ENCODE data around the gene LRRC7.

LRRC7 gene

GRCh38 chr1:69567652-69568420 is at the start of gene LRRC7:
Gene LRRC7, plus strand, starts transcription at chr1:69567922. Its CDS starts 718 bp downstream, at chr1:69568640.
- no peak for DNase-seq (ENCODE audit: low read depth, low spot score)

GRCh38 chr1:69519006-69519405 is 48.7 kb upstream of the LRRC7 start:
- no peak for DNase-seq (ENCODE audit: low read depth, low spot score)

GRCh38 chr1:69520326-69520725 is 47.4 kb upstream of the LRRC7 start:
- no peak for DNase-seq (ENCODE audit: low read depth, low spot score)

- DNase-seq (ENCODE audit: low read depth, low spot score) = no peak
These were observed 44.7 kb upstream of the LRRC7 start for GRCh38 chr1:69523032-69523431.

- DNase-seq (ENCODE audit: low read depth, low spot score) = no peak
These were observed 44.3 kb upstream of the LRRC7 start for GRCh38 chr1:69523461-69523860.

- no peak for DNase-seq (ENCODE audit: low read depth, low spot score)
These were observed 43.7 kb upstream of the LRRC7 start for GRCh38 chr1:69524015-69524414.

- no peak for DNase-seq (ENCODE audit: low read depth, low spot score)
These were observed 40.4 kb upstream of the LRRC7 start for GRCh38 chr1:69527273-69527672.

- DNase-seq (ENCODE audit: low read depth, low spot score) = no peak
These were observed 39.3 kb upstream of the LRRC7 start for GRCh38 chr1:69528376-69528775.

- no peak for DNase-seq (ENCODE audit: low read depth, low spot score)
These were observed 34.4 kb upstream of the LRRC7 start for GRCh38 chr1:69533343-69533742.

- DNase-seq (ENCODE audit: low read depth, low spot score) = no peak
These were observed 32.9 kb upstream of the LRRC7 start for GRCh38 chr1:69534829-69535228.

GRCh38 chr1:69535490-69535889 is 32.2 kb upstream of the LRRC7 start:
- peak; percentile 7 for DNase-seq (ENCODE audit: low read depth, low spot score)

- DNase-seq (ENCODE audit: low read depth, low spot score) = no peak
These were observed 27.7 kb upstream of the LRRC7 start for GRCh38 chr1:69540052-69540451.

GRCh38 chr1:69551476-69552324 is 16.0 kb upstream of the LRRC7 start:
- DNase-seq (ENCODE audit: low read depth, low spot score) = no peak

- no peak for DNase-seq (ENCODE audit: low read depth, low spot score)
These were observed 14.0 kb upstream of the LRRC7 start for GRCh38 chr1:69553726-69554125.

GRCh38 chr1:69568421-69569174 is 876 bp downstream of the LRRC7 start:
- DNase-seq (ENCODE audit: low read depth, low spot score) = no peak

GRCh38 chr1:69569175-69569541 is 1.4 kb downstream of the LRRC7 start:
- no peak for DNase-seq (ENCODE audit: low read depth, low spot score)

GRCh38 chr1:69569576-69570328 is 2.0 kb downstream of the LRRC7 start:
- DNase-seq (ENCODE audit: low read depth, low spot score) = no peak

GRCh38 chr1:69570356-69570755 is 2.6 kb downstream of the LRRC7 start:
- DNase-seq (ENCODE audit: low read depth, low spot score) = no peak

GRCh38 chr1:69572921-69573320 is 5.2 kb downstream of the LRRC7 start:
- no peak for DNase-seq (ENCODE audit: low read depth, low spot score)

GRCh38 chr1:69573911-69574310 is 6.2 kb downstream of the LRRC7 start:
- no peak for DNase-seq (ENCODE audit: low read depth, low spot score)

GRCh38 chr1:69585666-69586065 is 17.9 kb downstream of the LRRC7 start:
- no peak for DNase-seq (ENCODE audit: low read depth, low spot score)

Data from iPS DF 19.7 (cell line).